Esophagus (tissue), 2 donors: Measurements from ENCODE around the gene SERPINA6. TPM values are rescaled to one million over a fixed set of nuclear protein-coding genes. Genes with fewer than 3 reads are reported as not detected.

ENCODE experiments used
- H3K27ac ChIP-seq, 2 donors: one replicate each; pipeline ENCODE4 v1.5.1; 2013; ENCODE audit warnings: low read depth in 2 of 2, mild to moderate bottlenecking in 2 of 2, inconsistent platforms in 1 of 2, low read length in 1 of 2, moderate library complexity in 1 of 2
- H3K27me3 ChIP-seq, 2 donors: one replicate each; pipeline ENCODE4 v1.6.1; 2013; ENCODE audit warnings: low read length in 2 of 2, control low read depth in 1 of 2, mild to moderate bottlenecking in 1 of 2; ENCODE audit not compliant: insufficient read depth in 2 of 2, control insufficient read depth in 1 of 2
- H3K36me3 ChIP-seq, 2 donors: one replicate each; pipeline ENCODE4 v1.6.1; 2013; ENCODE audit warnings: low read length in 1 of 2; ENCODE audit not compliant: control insufficient read depth in 2 of 2, insufficient read depth in 2 of 2
- H3K4me1 ChIP-seq, 2 donors: one replicate each; pipeline ENCODE4 v1.6.1; 2013; ENCODE audit warnings: low read length in 1 of 2; ENCODE audit not compliant: control insufficient read depth in 2 of 2, insufficient read depth in 2 of 2
- H3K4me3 ChIP-seq, 2 donors: one replicate each; pipeline ENCODE4 v1.5.1; 2013; ENCODE audit warnings: low read length in 2 of 2, mild to moderate bottlenecking in 2 of 2, low read depth in 1 of 2, moderate library complexity in 1 of 2
- H3K9me3 ChIP-seq, 2 donors: one replicate each; pipeline ENCODE4 v1.6.1; 2013; ENCODE audit warnings: mild to moderate bottlenecking in 2 of 2, low read depth in 1 of 2, low read length in 1 of 2, moderate library complexity in 1 of 2; ENCODE audit not compliant: control insufficient read depth in 2 of 2, insufficient read depth in 1 of 2
- WGBS, 2 donors: extraction: QIAGEN DNeasy Blood & Tissue Kit; methylation state at CpG; one replicate each; pipeline ENCODE4 v1.1.7; 2013; 5-methylcytosine and 5-hydroxymethylcytosine counted together
- polyA plus RNA-seq, 2 donors: library from polyadenylated mRNA; stranded (reverse); fragments of 200-250 nt; gene quantifications; one replicate each; pipeline ENCODE4 v1.2.3, GENCODE V29; 2013
- donor health status: healthy with polysubstance abuse.
- donor health status: Bipolar disorder and iron deficiency.

SERPINA6 gene
- polyA plus RNA-seq, 2 donors: 0.04 TPM; not detected in 1

DNA sequence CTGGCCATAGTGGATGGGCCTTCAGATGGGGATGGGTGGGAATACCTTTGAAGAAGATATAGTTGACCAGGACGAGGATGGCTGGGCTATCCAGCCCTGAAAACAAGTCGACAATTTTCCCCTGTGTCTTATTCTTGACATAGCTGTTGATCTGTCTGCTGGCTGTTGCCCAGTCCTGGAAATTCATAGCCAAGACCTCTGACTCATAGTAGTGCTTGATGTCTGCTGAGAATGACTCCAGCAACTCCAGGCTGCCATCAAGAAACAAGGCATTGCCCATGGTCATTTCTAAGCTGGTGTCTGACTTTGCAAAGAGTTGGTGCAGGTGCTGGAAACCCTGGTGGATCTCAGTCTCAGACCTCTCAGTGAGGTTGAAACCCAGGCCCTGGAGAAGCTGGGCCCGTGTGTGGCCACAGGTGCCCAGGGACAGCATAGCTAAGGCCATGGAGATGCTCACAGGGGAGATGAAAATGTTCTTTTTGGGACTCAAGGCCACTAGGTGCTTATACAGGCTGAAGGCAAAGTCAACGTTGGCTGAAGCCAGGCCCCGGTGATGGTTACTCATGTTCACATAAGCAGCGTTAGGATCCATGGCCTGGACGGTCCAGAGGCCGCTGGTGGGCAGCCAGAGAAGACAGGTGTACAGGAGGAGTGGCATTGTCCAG, 9.0 kb downstream of the SERPINA6 start:
- Histone ChIP-seq H3K27me3 (no peaks in the 10 kb centered on the region), H3K4me3 (no peak overlapping the region), H3K4me1 (peaks cover 0 to 10% of the 10 kb centered on the region in 2 donors), H3K27ac (no peak overlapping the region), H3K9me3 (no peaks in the 10 kb centered on the region), H3K36me3 (no peaks in the 10 kb centered on the region)
- 76 to 78% methylated on average over 8 of the region's 8 CpGs for WGBS, 2 donors

DNA sequence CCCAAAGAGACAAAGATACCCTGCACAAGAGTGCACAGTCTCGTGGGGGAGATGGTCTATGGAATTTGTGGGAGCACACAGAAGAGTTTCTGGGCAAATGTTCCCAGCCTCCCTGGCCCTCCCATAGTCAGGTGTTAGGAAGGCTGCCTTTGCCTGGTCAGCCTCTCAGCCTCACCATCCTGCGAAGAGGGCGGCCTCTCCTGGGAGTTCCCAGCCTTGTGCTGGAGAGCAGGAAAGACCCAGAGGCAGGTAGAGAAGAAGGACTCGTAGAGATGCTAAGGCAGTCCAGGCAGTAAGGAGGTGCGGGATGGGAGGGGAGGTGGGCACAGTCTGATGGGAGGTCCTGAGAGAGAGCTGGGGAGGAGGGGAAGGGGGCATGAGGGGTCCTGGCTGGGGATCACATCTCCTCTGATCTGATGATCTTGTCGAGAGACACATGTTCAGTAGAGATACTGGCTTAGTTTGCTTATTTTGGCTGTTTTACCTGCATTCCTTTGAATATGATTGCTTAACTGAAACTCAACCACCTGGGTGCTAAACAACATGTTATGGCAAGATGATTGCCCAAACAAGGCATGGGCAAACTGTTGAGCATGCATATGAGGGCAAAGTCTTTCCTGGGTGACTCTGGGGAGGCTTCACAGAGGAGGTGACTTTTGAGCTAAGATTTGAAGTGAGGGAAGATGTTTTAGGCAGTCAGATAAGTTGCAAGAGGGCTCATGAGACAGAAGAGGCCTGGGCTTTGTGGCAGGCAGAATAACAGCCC, 10.5 kb downstream of the SERPINA6 start:
- H3K27me3 ChIP-seq: no peaks in the 10 kb centered on the region
- no peak overlapping the region for H3K4me3 ChIP-seq
- 47 to 54% methylated on average over 6 of the region's 6 CpGs for WGBS, 2 donors
- peaks cover 3 to 7% of the 10 kb centered on the region in 2 donors for H3K9me3 ChIP-seq
- H3K4me1 ChIP-seq: peaks cover 0 to 10% of the 10 kb centered on the region in 2 donors
- no peaks in the 10 kb centered on the region for H3K36me3 ChIP-seq
- no peak overlapping the region for H3K27ac ChIP-seq

DNA sequence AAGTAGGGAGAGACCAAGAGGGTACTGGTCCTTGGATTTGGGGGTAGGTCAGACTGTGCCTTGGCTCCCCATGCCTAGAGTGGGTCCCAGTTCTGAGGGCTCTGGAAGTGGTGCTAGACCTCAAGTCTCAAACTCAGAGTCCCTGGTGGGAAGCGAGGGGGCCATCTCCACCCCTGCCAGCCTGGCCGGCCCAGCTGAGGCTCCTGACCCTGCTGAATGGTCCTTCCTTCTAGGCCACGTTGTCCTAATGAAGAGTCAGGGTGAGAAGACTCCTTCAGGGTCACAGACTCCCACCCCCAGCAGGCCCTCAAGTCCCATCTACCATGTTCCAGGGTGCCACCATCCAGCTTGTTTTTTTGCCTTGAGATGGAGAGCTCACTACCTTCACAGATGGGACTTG, 12.9 kb downstream of the SERPINA6 start:
- Histone ChIP-seq H3K36me3 (no peaks in the 10 kb centered on the region), H3K27ac (no peak overlapping the region), H3K4me1 (peaks cover 0 to 9% of the 10 kb centered on the region in 2 donors), H3K27me3 (no peaks in the 10 kb centered on the region), H3K9me3 (peaks cover 3 to 7% of the 10 kb centered on the region in 2 donors), H3K4me3 (no peak overlapping the region)
- WGBS, 2 donors: 84 to 87% methylated on average over 3 of the region's 3 CpGs

DNA sequence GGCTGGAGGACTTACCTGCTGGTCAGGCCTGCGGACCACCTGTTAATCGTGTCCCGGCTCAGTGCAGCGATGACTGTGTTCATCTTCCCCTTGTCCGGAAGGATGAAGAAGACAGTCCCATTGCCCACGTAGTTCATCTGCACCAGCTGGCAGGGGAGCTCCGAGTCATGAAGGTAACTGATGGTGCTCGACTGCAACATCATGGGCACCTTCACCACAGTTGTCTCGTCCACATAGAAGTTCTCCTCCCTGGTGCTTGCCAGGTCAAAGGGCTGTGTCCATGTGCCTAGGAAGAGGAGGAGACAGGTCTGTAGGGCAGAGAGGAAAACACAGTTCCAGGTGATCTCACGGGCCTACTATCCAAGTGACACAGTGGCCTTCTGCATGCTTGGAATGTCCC, 13.4 kb downstream of the SERPINA6 start:
- Histone ChIP-seq H3K4me1 (peaks cover 0 to 9% of the 10 kb centered on the region in 2 donors), H3K27me3 (no peaks in the 10 kb centered on the region), H3K9me3 (peaks cover 3 to 7% of the 10 kb centered on the region in 2 donors), H3K4me3 (no peak overlapping the region), H3K27ac (no peak overlapping the region), H3K36me3 (no peaks in the 10 kb centered on the region)
- 81 to 88% methylated on average over 10 of the region's 10 CpGs for WGBS, 2 donors

DNA sequence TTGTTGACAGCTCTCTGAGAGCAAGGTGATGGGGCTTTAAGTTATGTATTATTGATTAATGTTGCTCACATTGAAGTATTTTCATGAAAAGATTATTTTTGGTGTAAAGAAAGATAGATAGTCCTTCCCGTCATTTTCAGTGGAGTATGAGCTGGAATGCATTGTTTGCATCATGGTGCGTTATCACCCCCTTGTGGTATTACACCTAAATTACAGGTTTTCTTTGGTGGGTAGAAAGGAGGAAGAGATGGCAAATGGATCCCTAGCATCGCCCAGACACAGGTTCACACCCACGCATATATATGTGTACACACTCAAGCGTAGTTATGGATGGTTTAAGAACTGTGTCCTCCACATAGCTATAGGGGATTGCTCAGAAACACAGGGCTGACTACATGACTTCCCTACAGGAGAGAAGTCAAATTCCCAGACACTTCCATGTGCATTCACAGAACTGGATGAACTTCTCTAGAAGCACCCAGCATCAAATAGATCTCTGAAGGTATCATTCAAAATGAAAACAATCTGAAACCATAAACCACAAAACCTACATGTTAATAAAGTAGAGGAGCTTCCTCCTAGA, 15.6 kb downstream of the SERPINA6 start:
- Histone ChIP-seq H3K36me3 (no peaks in the 10 kb centered on the region), H3K27me3 (no peaks in the 10 kb centered on the region), H3K27ac (no peak overlapping the region), H3K9me3 (peaks cover 3 to 7% of the 10 kb centered on the region in 2 donors), H3K4me3 (no peak overlapping the region), H3K4me1 (peaks cover 0 to 5% of the 10 kb centered on the region in 2 donors)
- WGBS, 2 donors: 64 to 68% methylated on average over 5 of the region's 5 CpGs

DNA sequence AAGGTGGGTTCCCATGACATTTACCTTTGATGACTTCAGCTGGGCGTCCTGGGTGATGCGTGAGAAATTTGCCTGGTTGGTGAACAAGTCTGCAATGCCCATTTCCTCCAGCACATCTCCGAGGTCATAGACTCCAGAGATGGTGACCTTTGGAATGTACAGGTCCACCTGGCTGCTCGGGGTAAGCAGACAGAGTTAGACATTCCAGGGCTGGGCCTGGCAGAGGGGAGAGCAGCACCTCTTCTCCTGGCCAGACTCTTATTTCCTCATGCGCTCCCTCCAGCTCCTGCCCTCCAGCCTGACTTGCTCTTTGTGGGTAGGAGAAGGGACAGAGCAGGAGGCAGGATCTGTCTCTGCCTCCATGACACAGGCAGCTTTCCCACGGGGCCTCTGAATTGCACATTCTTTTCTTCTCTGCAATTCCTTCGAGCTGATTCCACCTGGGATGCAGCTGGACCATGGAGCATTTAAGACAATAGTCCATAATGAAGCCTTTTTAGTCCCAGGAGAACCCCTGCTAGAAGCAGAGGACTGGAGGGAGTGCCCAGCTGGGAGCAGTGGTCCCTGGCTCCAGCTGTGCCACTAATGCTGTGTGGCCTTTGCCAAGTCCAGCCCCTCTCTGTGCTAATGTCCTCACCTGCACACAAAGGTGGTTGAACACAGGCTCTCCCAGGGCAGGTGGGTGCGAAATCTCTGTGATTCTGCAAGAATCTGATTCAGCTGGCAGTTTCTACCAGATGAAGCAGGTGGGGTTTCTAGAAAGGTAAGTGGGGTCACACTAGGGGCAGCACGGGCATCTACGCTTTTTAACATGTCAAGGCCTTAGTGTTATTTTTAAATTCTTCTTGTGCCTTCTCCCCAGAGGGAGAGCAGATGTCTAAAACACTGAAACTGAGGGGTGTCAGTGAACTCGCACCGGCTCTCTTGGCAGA, 16.8 kb downstream of the SERPINA6 start:
- H3K4me3 ChIP-seq: no peak overlapping the region
- no peak overlapping the region for H3K27ac ChIP-seq
- 75 to 78% methylated on average over 12 of the region's 12 CpGs for WGBS, 2 donors

DNA sequence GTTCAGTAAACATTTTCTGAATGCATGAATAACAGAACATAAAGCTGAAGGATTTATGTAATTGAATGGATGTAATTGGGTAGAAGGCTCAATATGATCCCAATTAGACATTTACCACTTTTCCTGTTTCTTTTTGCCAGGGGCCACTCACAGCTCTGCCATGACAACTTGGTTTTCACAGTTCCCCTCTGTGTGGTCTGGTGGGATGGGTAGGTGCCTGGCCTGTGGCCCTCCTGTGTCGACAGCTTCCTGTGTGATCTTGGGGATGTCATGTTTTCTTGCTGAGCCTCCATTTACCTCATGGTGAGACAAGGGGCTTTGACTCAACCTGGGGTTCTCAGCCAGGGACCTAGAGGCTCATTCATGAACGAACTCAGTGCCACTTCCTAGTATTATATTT, 17.5 kb downstream of the SERPINA6 start:
- H3K4me3 ChIP-seq: no peak overlapping the region
- peaks cover 3 to 7% of the 10 kb centered on the region in 2 donors for H3K9me3 ChIP-seq
- H3K27me3 ChIP-seq: no peaks in the 10 kb centered on the region
- 67 to 68% methylated on average over 2 of the region's 2 CpGs for whole genome bisulfite sequencing, 2 donors
- no peak overlapping the region for H3K27ac ChIP-seq
- no peaks in the 10 kb centered on the region for H3K36me3 ChIP-seq
- H3K4me1 ChIP-seq: no peaks in the 10 kb centered on the region

More for the DNA sequence above, 16.8 kb downstream of the SERPINA6 start:
- no peaks in the 10 kb centered on the region for H3K36me3 ChIP-seq
- H3K4me1 ChIP-seq: no peaks in the 10 kb centered on the region
- no peaks in the 10 kb centered on the region for H3K27me3 ChIP-seq
- H3K9me3 ChIP-seq: peaks cover 3 to 7% of the 10 kb centered on the region in 2 donors

DNA sequence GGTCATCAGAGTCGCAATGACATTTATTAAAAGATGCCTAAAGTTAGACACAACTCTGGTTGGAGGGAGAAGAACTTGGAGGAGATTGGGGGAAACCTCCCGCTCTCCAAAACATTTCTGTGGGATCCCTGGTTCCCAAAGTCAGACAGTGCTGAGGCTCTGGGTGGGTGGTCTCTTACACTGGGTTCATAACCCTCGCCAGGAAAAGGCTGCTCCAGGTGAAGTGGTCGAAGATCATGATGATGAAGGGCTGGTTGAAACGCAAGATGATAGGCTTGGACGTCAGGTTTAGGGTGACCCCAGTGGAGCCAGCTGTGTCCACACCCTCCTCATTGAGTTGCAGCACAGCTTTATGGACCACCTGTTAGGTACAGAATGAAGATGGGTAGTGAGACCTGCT, 18.9 kb downstream of the SERPINA6 start:
- Histone ChIP-seq H3K4me3 (no peak overlapping the region), H3K9me3 (peaks cover 3 to 7% of the 10 kb centered on the region in 2 donors), H3K36me3 (no peaks in the 10 kb centered on the region), H3K4me1 (no peaks in the 10 kb centered on the region), H3K27me3 (no peaks in the 10 kb centered on the region), H3K27ac (no peak overlapping the region)
- 89 to 91% methylated on average over 6 of the region's 6 CpGs for WGBS, 2 donors

DNA sequence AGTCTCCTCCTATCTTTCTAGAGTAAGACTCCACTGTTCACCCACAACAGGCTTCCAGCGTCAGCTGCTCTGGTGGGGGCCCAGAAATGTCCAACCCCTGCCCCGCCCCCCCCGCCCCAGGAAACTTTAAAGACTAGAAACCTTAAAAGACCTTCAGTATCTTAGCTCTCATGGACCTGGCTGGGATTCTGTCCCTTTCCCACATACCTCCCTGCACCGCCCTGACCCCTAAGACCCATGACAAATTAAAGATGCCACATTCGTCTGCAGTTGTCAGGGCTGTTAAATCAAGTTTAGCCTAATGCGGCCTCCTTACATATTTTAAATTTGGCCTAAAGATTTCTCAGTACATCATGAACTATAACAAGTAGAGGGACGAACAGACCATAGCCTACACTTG, 20.0 kb downstream of the SERPINA6 start:
- H3K4me1 ChIP-seq: no peaks in the 10 kb centered on the region
- no peaks in the 10 kb centered on the region for H3K36me3 ChIP-seq
- H3K9me3 ChIP-seq: peaks cover 0 to 3% of the 10 kb centered on the region in 2 donors
- WGBS, 2 donors: 82 to 84% methylated on average over 7 of the region's 7 CpGs
- H3K27me3 ChIP-seq: no peaks in the 10 kb centered on the region
- H3K27ac ChIP-seq: no peak overlapping the region
- H3K4me3 ChIP-seq: no peak overlapping the region
